GM12891 (cell line): Measurements from ENCODE around the gene BCKDHA.

Source experiments
- POLR2A ChIP-seq: IDR thresholded peaks from 2 replicates; pipeline ENCODE4 v1.6.1; 2011; ENCODE audit warnings: low read depth, low read length, control low read depth
- POLR2AphosphoS5 ChIP-seq: IDR thresholded peaks from 2 replicates; pipeline ENCODE4 v1.6.1; 2011; ENCODE audit warnings: low read depth, low read length, control low read depth
- POU2F2 ChIP-seq: IDR thresholded peaks from 2 replicates; pipeline ENCODE4 v1.6.1; 2011; ENCODE audit warnings: low read depth, mild to moderate bottlenecking, control low read depth, low read length, moderate library complexity
- SPI1 ChIP-seq: IDR thresholded peaks from 2 replicates; pipeline ENCODE4 v1.6.1; 2011; ENCODE audit warnings: low read depth, low read length, control low read depth

- TF ChIP-seq POLR2AphosphoS5 = no peak; the same call in 1 of the 2 replicates
- TF ChIP-seq SPI1 = no peak
- TF ChIP-seq POLR2A = no peak
- no peak for TF ChIP-seq POU2F2
These were observed 9.7 kb downstream of the BCKDHA start for GRCh38 chr19:41407271-41407670.
